AG09309 (cell line): Measurements from ENCODE around the gene MATK.
"Not testable (repeated sequence)": the region's sequence is repeated elsewhere in the genome, so short reads cannot be mapped to it uniquely, and the experiment has no call there.

Experiments used
- DNase-seq: peaks from one replicate; pipeline ENCODE4 v3.0.0-alpha.2; 2010; ENCODE audit warnings: low read depth
- H3K4me3 ChIP-seq: 2 replicates; pipeline ENCODE4 v1.5.1; 2011; ENCODE audit warnings: mild to moderate bottlenecking, low read depth, low read length, moderate library complexity; ENCODE audit not compliant: control insufficient read depth
- CTCF ChIP-seq: IDR thresholded peaks from 2 replicates; pipeline ENCODE4 v1.5.1; 2011; ENCODE audit warnings: mild to moderate bottlenecking, low read depth, low read length, inconsistent platforms; ENCODE audit not compliant: insufficient read depth, control insufficient read depth; ENCODE audit errors: missing control alignments

MATK gene

GRCh38 chr19:3767050-3767449 is 19.1 kb downstream of the MATK start:
- no peak overlapping the region for H3K4me3 ChIP-seq
- TF ChIP-seq CTCF = no peak
- no peak for DNase-seq

- DNase-seq = no peak
- H3K4me3 ChIP-seq = no peak overlapping the region
- TF ChIP-seq CTCF = no peak
Observed at GRCh38 chr19:3766520-3766919, 19.7 kb downstream of the MATK start.

GRCh38 chr19:3765757-3766156 is 20.4 kb downstream of the MATK start:
- H3K4me3 ChIP-seq, DNase-seq: not testable (repeated sequence)

GRCh38 chr19:3765121-3765520 is 21.1 kb downstream of the MATK start:
- DNase-seq = no peak
- H3K4me3 ChIP-seq = no peak overlapping the region
- TF ChIP-seq CTCF = no peak

- DNase-seq = peak; percentile 97
- TF ChIP-seq CTCF = no peak
- H3K4me3 ChIP-seq = peak within 1 kb of the TSS; percentile 72
Observed at GRCh38 chr19:3762501-3763459, 23.4 kb downstream of the MATK start, which contains the start of gene MRPL54. TSS of gene MRPL54 (plus strand) at chr19:3762682. CDS start at chr19:3762701, 19 bp downstream.

- DNase-seq = no peak
- no peak for TF ChIP-seq CTCF
- H3K4me3 ChIP-seq = no peak overlapping the region
Observed at GRCh38 chr19:3762130-3762473, 24.1 kb downstream of the MATK start.

- DNase-seq = peak; percentile 39
- peak within 1 kb of the TSS; percentile 72 for H3K4me3 ChIP-seq
- TF ChIP-seq CTCF = peak; percentile 73
Observed at GRCh38 chr19:3761382-3762129, 24.6 kb downstream of the MATK start, which contains the start of gene APBA3. TSS of gene APBA3 (minus strand) at chr19:3761692. CDS start at chr19:3760264, 1,428 bp downstream.
